GM18520 (cell line): ENCODE results near the gene TRIL.

Experiments
- ATAC-seq: cut with Tn5 transposase; IDR thresholded peaks from one replicate; pipeline ENCODE4 v1.9.1; 2021; ENCODE audit not compliant: unreplicated experiment

Gene TRIL

DNA sequence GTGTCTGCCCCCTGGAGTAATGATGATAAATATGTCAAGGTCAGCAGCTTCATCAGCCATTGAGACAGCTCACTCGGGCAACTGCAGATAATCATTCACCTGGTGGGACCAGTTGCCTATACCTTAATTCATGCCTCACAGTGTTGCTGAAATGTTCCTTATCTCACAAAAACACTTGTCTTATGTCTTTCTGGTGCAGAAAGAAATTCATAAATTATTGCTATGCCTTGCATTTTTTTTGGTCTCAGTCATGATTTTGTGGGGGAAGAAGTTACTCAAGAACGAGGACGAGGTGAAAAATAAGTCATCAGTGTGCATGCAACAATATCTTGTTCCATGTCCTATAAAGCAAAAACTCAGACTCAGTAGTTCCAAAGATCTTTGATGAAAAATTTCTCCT is 16.0 kb downstream of the TRIL start:
- ATAC-seq = no peak

DNA sequence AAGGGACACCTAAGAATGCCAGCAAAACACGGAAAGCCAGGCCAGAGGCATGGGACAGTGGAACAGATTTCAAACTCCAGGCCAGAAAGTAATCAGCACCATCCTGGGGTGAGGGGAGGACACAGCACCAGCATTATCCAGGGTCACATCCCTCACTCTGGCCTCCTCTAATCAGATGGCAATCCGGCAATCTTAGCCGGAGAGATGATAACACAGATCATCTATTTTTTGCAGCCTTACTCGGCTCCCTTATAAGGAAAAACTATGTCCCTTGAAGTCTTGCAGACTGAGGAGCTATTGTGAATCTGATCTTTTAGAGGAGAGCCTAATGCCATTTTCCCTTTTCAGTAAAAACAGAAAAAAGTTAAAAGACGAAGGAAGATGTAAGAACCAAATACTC is 16.5 kb downstream of the TRIL start:
- no peak for ATAC-seq

DNA sequence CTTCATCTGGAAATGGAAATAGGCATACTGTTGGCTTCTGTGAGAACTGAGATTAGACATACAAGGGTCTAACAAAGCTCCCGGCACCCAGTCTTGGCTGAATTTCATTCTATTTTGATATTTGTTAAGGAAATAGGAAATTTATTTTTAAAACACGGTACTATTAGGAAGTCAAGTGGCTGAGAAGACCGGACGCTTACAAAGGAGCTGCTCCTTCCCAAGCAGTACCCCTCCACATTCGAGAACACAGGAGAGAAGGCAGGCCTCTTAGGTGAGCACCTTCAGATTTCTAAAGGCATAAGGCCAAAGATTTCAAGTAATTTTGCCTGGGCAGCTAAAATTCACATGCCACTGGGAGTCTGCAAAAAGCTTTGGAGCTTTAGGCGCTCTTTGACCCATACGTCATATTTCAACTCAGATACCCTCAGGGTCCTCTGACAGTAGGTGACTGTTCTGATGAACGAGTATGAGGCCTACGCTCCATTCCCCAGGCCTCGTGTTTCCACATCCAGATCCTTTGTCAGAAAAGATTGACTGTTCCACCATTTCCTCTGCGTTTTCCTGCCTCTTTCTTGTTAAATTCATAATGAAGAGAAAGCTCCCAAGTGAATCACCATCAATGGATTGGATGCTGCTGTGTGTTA is 17.3 kb downstream of the TRIL start:
- no peak for ATAC-seq

DNA sequence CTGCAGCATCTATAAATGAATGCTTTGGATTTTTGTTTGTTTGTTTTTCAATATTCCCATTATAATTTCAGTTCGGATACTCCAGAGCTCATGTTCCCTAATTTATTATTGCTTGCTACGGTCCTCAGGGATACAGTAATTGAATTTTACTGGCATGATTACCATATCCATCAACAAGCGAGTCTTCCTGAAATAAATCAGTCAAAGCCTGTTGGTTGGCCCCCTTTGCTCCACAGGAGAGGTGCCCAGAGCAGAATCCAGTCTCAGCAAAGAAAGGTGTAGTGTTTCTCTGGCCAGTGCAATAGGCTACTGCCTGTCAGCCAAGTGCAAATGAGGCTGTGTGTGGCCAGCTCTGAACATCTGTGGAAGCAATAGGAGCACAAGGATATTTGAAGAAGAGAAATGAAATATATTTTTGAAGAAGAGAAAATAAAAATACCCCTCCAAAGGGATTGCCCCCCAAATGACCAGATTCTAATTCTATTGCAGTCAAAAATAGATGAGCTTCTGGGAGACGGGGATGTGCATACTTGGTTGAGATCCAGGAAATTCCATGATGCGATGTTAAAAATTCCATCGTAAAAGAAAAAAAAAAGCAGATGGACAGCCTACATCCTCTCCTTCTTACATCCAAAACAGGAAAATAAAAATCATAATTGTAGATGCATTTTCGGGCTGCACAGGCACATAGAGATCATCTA is 18.1 kb downstream of the TRIL start:
- ATAC-seq = no peak

DNA sequence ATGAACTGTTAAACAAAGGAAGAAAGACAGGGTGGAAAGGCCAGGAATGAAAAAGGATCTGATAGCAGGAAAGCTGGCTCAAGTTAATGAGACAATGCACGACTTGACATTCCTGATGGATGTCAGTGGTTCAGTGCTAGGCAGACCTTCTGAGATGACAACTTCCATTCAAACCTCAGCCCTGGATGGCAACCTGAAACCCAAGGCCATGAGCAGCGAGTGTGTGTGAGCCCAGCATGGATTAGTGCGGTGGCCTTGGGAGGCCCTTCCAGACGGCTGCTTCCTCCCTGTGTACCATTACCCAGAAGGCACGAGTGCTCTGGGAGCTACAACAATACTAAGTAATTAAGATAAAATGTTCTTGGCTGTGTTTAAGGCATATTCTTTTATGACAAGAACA is 18.8 kb downstream of the TRIL start:
- ATAC-seq = no peak

DNA sequence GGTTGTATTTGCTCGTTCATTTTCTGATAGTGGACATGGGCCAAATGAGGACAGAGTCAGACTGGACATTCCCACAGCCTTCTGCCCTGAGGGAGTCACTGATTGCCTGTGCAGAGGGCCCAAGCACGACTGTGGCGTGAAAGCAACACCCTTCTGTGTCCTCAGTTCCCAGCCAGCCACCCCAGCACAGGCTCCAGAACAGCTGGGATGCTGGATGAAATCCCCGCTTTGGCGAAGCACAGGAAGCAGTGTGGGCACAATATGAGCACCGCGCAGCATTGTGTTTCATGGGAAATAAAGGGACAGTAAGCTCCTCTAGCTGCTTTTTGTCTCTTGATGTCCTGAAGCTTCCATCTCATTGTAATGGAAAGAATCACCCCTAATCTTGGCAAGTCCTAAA is 20.5 kb downstream of the TRIL start:
- no peak for ATAC-seq

DNA sequence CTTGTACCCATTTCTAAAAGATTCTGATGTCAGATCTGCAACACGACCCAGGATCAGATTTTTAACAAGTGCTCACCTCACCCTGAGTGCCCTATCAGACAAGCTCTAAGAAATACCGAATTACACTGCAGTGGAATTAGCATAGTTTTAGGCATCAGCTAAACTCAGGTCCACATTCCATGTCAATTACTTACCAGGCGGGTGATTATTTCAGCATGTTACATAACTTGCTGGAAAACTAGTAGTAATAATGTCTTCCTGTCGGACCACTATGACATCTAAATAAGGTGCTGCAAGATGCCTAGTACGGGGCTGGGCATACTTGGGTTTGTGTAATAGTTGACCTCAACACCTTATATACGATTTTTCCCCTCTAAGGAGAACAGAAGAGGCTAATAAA is 21.0 kb downstream of the TRIL start:
- ATAC-seq = no peak

DNA sequence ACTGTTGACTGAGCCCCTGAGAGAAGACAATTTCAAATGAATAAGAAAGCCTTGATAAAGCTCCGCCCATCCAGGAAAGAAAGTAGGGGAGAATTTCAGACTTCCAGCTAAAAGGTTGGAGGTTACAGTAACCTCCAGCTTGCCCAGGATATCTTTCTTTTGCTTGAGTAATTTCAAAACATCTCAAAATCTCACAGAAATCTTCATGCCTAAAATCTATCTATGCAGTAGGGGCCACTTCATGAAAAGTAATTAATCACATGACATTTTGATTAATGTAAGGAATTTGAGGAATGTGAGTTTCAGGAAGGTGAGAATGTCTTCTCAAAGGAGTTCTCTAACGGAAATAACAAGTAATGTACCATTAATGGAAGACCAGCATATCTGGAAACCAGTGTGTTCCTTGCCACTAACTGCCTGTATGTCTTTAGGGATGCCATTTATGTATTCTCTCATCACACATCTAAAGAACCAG is 24.2 kb downstream of the TRIL start:
- ATAC-seq = no peak

DNA sequence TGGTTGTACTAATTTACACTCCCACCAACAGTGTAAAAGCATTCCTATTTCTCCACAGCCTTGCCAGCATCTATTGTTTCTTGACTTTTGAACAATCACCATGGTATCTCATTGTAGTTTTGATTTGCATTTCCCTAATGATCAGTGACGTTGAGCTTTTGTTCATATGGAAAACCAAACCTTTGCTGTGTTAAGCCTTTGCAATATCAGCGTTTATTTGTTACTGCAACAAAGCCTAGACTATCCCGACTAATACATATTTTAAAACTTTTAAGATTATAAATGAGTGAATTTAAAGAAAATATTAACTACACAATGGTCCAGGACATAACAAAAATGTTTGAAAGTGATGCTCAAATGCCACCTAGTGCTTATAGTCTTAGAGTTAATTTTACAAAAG is 26.6 kb downstream of the TRIL start:
- ATAC-seq = no peak

DNA sequence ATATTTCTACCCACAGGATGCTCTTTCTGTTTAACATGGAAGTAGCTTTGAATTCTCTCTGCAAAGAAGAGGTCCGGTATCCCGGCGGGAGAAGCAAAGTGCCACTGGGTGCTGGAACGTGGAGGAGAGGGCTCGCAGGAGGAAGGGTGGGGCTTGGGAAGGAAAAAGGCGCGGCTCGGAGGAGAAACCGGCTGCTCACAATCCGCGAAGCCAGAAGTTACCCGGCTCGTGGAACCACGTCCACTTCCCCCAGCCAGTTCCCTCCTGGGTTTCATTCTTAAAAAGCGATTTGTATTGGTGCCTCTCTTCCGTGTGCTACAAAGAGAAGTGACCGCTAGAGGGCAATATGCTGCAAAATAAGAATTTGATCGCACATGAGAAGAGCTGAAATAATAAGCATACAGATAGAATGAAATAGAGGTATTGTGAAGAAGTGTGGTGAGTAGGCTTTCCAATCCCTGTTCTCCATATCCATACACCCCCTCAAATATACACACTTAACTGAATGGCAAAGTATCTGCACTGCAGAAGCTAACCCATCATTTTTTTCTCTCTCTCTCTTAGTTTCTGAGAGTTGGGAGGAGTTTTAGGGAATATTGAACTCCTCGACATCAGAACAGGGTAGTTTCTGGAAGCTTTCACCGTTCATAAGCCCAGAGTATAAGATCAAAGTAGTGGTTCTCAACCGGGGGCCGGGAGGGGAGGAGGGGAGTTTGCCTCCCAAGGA is 31.1 kb downstream of the TRIL start:
- ATAC-seq = peak; percentile 78

DNA sequence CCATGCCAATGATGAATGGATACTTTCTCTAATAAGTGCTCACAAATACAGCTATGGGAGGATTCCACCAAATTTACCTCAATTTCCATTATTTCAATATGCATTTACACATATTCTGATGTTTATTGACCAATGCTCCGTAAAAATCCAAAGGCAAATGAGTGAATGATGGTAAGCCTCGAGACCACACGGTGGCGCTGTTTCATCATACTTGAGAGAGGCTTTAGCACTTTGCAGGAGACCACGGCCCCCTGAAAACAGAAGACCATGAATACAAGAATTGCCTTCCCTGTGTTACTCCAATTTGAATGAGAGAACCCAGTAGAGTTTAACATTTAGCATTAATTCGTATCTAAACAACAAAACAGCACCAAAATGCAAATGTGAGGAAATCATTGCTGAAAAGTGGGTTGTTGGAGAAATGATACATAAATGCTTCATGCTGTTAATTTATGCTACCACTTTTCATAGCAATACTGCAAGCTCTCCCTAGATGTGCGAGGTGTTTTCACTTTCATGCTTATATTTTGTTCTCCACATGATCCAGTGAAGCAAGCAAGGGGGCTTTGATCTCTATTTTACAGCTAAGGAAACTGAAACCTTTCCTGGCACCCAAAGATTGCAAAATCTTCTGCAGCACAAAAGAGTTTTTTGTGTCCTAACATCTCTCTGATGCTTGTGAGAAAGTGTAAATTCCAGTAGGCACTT is 35.4 kb downstream of the TRIL start:
- ATAC-seq = no peak

DNA sequence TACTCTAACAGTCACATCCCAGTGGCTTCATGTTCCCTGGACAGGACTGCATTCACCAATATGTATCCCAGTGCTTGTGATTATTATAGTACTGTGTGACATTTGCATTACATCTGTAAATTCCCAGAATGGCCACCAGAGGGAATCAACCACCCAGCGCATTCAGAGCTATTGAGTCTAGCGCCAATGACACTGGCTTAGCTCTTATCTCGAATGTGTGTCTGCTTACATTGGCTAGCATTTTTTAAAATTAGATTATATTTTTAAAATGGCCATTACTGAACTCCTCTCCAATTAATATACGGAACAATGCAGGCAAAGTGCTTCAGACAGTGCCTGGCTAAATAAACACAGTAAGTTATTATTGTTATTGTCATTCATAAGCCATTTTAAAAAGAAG is 36.3 kb downstream of the TRIL start:
- no peak for ATAC-seq

DNA sequence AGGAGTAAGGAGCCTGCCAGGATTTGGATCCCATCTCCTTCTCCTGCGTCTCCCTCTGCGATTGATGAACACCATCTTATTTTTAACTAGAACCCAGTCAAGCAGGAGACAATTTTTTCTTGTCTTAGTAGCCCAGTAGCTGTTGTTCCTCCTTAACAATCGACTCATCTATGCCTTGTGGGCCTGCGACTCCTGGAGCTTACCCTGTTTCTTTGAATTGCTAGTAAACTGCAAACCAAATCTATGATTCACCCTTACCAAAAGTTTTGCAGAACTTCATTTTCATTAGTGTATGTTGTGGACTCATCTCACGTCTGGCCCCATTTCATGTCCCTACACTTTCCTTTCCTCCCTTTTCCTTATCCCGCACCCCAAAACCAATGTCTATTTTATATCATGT is 37.7 kb downstream of the TRIL start:
- no peak for ATAC-seq

DNA sequence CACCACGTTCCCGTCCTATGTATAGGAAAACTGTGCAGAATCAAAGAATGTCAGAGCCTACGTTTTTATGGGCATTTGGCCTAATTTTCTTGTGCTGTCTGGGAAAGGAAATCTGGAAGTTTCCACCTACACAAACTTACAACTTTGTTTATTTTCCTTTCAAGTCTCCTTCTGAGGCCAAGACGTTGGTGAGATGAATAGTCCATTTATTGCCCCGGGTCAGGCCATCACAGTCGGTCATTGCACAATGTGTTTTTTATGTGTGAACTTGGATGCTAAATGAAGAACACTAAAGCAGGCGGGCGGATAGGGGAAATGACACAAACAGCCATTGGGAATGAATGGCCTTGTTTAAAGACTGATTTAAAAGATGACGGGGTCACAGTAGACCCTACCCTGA is 38.6 kb downstream of the TRIL start:
- no peak for ATAC-seq

DNA sequence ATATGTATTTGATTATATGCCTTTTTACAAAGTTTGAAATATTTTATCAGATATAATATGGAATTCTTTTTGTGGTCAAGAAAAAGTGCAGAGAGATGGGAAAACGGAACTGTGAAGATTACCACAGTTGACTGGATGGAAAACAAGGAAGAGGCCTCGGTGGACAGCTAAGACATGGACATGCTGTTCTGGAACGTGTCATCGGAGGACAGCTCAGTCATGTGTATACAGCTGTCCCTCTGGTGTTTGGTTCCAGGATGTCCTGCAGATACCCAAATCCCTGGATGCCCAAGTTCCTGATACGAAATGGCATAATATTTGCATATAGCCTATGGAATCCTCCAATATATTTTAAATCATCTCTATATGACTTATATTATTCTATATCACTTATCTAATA is 49.4 kb downstream of the TRIL start:
- no peak for ATAC-seq

DNA sequence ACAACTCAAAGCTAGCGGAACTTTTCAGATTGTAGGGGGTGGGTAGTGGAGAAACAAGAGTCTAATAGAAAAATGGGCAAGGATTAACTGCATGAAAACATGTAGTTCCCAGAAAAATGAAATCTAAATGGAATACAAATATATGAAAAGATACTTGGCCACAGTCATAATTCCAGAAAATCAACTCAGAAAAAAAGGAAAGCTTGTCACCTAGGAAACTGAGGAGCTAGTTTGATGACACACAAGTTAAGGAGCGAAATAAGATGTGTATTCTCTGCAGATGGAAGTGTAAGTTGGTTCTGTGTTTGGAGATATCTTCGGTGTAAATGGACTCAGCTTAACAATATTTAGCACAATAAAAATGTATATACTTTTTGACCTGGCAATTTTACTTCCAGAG is 52.7 kb downstream of the TRIL start:
- ATAC-seq = no peak

DNA sequence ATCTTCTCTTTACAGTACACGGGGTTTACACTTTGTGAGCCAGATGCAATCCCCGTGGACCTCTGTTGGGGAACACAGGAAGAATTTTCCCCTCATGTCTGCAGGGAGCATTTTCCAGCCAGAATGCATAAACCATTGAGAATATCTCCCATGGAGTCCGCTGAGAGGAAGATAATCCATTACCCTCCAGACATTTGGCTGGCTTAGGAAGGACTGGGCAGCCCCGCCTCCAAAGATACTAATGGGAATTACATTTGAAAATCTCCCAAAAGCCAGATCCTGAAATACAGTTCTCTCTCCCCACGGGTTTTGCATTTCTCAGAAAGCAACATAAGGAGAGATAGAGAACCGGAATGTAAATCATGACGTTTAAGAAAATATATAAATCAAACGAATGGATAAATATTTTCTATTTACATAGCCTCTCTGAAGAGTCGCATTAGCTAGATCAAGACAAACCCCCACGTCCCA is 53.5 kb downstream of the TRIL start:
- no peak for ATAC-seq

DNA sequence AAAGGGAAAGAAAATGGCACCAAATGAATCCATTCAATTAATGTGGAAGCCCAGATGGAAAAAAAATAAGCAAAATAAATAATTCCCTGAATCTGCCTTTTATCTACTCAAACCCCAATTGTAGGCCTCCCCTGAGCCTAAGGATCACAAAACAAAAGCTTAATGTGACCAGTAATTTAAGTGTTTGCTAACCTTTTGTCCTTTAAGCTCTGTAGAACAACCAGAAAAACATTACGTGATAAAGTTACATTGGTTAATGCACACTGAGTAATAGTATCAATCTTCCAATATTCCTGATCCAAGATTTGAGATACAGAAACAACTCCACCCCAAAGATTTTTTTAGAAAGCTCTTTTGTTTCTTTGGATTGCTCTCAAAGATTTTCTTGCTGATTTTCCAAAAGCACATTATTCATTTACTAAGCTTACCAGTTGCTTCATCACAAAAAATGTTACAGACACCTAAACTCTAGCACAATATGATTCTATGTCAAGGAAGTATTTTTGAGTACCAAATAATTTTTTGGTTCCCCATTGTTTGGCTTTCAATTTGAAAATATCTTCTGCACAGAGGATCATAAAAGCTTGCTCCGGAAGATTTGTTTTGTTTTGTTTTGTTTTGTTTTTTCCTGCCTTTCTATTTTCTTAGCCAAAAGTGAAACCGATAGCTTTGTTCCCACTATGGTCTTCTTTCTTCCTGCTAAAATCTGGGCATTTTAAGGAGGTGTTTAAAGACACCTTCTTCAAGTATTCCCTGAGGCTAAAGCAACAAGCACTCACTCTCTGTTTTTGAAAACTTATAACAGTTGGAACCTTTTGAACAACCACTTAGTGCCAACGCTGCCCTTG is 54.2 kb downstream of the TRIL start:
- ATAC-seq = no peak
